ENCODE results near the gene STAT4.
"Not testable (repeated sequence)": the region's sequence is repeated elsewhere in the genome, so short reads cannot be mapped to it uniquely, and the experiment has no call there.

STAT4 gene

DNA sequence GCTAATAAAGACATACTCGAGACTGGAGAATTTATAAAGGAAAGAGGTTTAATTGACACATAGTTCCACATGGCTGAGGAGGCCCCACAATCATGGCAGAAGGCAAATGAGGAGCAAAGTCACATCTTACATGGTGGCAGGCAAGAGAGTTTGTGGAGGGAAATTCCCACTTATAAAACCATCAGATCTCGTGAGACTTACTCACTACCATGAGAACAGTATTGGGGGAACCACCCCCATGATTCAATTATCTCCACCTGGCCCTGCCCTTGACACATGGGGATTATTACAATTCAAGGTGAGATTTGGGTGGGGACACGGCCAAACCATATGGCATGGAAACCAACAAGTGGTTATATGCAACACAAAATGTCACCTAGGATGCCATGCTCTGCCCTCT lies 155.5 kb downstream of the STAT4 start:
- not testable (repeated sequence) for DNase-seq (ENCODE audit: low read depth)

DNA sequence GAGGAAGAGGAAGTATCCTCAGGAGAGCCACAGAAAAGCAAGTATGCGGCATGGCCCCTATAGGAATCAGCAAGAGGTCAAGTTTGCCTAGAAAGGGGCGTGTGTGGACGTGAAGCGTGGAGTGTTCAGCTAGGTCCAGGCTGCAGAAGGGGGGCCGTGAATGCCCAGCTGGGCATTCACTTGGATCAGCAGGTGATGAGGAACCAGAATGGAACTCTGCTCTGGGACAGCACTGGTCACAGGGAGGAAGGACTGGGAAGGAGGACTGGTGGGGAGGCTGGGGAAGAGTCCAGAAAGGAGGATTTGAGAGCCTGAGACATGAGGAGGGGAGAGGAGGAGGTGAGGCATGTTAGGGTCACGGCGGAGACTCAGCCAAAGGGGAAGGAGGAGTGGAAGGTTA lies 156.6 kb downstream of the STAT4 start:
- no peak for DNase-seq (ENCODE audit: low read depth)

DNA sequence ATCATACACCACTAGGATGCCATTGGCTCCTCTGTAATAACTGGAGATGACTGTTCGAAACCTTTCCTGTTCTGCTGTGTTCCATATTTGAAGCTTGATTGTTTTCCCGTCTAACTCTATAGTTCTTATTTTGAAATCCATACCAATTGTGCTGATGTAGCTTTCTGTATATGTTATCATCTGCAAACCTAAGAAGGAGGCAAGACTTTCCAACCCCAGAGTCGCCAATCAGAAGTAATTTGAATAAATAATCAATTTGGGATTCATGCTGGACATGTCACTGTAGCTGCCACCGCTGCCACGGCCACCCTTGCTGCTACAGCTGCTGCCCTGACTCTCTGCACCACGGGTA lies 157.5 kb downstream of the STAT4 start:
- DNase-seq (ENCODE audit: low read depth) = no peak

DNA sequence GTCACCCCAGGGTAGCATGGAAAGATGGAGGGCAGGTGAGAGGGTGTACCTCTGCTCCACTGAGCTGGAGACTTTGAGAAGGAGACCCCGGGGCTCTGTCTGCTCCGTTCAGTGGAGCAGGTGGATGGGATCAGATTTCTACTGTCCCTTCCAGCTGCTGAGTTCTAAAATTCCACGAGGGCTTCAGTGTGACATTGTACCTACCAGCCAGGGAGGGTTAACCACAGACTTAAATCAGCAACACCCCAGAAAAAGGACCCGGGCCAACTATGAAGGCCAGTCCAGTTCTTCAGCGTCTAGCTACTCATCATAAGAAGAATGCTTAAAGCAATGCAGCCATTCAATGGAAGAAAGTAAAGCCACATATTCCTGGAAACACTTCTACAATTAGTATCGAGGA lies 160.7 kb downstream of the STAT4 start:
- no peak for DNase-seq (ENCODE audit: low read depth)

DNA sequence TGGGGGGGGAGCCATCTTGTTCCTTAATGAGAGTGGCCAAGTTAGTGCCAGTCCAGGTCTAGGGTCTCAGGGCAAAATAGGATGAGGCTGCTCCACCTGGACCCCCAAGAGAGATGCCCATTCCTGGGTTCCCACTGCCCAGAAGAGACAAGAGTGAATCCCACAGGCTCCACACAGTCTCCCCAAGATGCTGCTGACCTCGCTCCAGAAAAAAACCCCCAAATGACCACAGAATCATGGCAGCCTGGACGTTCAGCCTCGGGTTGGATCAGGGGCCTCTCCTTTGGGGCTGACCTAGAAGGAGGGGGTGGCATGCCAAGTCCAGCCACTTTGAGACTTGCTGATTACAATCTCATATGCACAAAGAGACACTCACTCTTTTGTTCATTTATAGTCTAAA lies 161.9 kb downstream of the STAT4 start:
- no peak for DNase-seq (ENCODE audit: low read depth)

DNA sequence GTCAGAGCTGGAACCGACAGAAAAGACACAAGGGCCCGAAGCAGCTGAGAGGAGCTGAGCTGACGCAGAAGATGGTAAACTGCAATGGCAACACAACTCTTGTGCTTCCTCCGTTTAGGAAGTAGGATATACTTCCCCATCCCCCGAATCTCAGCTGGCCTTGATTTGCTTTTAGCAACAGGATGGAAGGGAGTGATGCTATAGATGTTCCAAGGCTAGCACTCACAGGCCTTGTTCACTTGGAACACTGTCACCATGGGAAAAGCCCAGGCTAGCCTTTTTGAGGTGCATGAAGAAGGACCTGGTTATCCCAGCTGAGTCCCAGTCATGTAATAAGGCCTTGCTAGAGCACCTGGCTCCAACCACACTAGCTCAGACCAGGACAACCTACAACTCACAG lies 162.9 kb downstream of the STAT4 start:
- no peak for DNase-seq (ENCODE audit: low read depth)

DNA sequence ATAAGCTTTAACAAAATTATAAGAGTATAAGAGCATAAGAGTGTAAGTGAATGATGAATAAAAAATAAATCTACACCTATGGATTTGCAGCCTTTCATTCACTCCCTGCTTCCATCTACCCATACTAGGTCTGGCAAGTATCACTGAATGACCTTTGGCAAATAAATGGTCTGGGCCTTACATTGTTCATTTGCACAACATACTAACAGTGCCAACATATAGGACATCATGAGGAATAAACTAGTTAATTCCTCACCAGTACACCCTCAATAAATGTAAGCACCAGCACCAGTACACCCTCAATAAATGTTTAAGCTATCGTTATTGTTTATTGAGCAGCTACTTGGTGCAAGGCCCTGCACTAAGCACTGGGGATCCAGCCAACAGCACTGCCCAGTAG lies 163.7 kb downstream of the STAT4 start:
- no peak for DNase-seq (ENCODE audit: low read depth)

DNA sequence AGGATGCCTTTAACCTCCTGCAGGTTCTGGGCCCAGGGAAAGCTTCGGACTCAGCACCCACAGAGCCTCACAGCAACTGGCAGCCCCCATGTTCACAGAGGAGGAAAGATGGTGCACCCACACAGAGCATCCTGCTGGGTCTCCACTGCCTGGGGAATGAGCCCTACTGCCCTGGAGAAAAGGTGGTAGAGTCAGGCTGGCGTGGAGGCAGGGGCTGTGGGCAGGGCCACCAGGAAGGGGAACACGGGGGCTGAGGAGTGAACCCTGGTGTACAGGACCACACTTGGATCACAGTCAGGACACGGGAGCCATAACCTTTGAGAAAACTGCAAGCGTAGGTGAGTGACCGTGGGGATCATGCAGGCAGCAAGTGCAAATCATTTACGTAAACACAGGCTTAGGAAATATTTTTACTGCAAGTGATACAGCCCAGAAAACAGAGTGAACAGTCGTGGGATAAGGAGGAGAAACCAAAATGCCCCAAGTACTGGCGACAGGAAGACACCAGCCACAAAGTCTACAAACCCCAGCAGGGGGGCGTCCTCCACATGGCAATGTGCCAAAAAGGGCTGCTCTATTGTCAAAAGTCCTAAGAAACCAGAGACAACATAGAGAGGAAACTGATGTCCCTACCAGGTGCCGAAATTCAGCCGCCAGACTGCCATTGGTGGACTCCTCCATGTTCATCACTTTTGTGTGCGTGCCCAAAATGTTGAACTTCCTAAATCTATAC lies 164.4 kb downstream of the STAT4 start:
- DNase-seq (ENCODE audit: low read depth) = no peak

DNA sequence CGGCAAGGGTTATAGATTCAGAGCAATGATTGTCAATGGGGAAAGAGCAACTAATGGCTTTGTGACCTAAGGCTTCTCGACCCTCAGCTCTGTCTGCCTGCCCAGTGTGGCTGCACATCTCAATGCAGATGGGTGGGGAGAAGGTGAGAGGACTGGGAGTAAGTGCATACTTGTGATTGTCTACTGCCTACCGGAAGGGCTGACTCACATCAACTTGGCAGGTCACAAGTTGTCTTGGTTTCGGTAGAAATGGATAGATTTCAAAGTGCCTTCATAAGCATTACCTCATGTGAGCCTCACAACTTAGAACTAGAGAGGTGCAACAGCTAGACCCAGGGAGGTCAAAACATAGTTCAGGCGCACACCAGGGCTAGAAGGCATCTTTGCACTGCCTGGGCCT lies 166.2 kb downstream of the STAT4 start:
- peak; percentile 97 for DNase-seq (ENCODE audit: low read depth)

DNA sequence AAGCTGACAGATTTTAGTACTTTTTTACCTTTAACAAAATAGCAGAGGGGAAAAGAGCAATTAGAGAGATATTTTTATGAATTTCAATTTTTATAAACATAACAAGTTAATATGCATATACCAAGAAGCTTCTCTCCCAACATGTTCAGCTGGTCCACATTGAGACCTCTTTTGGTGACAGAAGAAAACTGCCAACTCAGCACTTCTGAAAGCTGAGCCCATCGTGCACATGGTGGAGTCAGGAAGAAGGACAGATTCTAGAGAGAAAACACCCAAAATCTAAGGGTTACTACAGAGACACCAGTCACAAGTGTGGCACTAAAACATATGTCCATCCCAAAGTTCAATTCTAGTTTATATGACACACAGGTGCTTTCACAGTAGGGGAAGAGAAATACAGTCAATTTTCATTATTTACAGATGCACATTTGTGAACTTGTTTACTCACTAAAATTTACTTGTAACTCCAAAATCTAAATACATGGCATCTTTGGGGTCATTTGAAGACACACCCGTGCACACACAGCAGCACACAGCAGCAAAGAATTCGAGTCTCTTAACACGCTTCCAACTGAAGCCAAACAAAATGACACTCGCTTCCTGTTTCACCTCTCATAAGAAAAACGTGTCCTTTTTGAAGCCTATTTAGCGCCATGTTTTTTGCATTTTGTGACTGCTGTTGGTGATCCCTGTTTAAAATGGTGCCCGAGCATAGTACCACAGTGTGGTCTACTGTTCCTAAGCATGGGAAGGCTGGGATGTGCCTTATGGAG lies 168.3 kb downstream of the STAT4 start:
- DNase-seq (ENCODE audit: low read depth) = no peak

DNA sequence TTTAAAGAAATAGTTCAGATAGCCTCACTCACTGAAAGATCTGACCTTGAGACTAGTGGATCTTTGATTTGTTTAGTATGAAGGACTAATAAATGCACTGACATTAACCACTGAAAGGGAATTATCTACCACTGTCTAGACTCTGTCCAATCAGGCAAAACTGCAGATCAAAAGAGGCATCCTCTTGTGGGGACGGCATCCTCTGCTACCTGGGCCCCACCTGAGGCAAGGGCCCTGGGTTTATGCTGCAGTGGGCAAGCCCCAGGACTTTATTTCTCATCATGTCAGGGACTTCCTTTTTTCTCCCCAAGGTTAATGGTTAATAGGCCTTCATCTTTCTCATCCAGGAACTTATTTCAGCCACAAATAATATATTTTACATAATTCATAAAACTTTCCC lies 169.1 kb downstream of the STAT4 start:
- no peak for DNase-seq (ENCODE audit: low read depth)

DNA sequence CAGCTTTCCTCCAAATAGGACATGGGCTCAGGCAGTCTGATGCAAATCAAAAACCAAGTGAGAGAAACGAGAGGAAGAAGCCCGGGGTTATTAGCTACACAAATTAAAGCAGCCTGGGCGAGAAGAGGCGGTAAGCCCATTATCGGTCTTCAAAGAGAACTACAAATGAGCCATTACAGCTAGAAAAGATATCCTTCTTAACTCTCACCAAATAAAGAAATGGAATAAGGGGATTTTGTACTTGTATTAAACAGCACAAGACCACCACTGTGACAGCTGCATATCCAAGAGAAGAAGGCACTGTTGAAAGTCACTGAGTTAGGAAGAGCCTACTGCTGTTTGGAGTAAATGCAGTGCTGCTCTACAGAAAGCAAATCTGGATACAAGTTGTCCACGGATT lies 169.5 kb downstream of the STAT4 start:
- DNase-seq (ENCODE audit: low read depth) = no peak

DNA sequence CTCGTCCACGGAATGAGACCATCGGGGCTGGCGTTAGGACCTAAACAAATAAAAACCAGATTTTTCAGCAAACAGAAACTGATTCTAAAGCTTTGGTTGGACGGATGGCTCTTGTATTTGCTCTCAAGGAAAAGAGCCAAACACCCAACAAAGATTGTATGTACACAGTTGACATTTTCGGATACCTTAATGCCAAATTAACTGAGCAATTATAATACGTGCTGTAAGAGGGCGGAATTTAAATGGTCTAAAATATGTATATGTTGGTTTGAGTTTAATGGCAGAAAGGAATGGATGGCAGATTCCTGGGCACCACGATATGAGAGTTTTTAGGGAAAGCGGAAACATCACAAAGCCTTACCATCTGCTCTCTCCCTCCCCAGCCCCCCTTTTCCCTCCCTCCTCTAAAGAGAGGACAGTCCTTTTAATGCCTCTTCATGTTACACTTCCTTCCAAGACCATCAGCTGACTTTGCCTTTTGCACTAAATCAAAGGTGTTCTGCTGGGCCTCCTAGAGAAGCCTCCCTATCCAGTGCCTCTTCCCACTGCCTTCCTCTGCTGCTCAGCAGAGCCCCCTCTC lies 170.1 kb downstream of the STAT4 start:
- no peak for DNase-seq (ENCODE audit: low read depth)

DNA sequence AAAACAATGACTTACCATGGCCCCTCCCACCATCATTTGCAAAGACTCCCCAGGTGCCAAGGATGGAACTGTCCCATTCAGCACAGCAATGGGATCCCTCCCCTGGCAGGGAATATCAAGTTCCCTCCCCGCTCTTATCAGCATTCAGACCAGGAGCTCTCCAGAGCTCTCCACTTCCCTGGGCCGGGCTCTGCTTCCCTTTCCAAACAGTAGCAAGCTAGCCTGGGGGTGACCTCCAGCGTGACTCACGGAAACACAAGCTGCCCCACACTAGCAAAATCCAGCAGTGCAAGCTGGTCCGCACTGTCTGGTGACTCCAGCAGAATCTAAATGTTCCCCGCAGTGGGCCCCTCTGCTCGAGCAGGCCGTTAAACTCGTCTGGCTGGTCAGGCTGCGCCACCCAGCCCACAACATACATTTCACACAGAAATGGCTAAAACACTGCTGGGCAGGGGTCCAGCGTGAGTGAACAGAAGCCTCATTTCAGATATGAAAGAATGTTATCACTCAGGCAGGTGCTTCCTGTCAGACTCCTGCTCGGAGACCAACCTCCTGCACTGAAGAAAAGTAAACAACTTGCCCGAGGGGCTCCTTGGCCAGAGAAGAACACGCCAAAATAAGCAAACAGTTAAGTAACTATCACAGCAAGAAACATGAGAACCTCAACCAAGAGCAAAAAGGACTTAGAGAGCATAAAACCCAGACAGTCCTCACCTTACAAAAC lies 170.7 kb downstream of the STAT4 start:
- peak; percentile 95 for DNase-seq (ENCODE audit: low read depth)

Data from iris pigment epithelial cell (primary cell).